T-helper 2 cell treated with Interferon-gamma antibody and Interleukin-4, amounts not matched to agents 5 μg/mL and 100 μg/mL, for 36 hours (primary cell): ENCODE measurements around the gene RBP5.

Source experiments
- DNase-seq: peaks from one replicate; pipeline ENCODE4 v3.0.0; 2021; ENCODE audit warnings: low spot score
- H3K27ac Mint-ChIP-seq: one replicate; pipeline ENCODE4 v1.8.0; 2021; ENCODE audit warnings: mild to moderate bottlenecking, mixed read lengths
- H3K27me3 Mint-ChIP-seq: one replicate; pipeline ENCODE4 v1.8.0; 2021; ENCODE audit warnings: low read depth, mixed read lengths
- H3K36me3 Mint-ChIP-seq: one replicate; pipeline ENCODE4 v1.8.0; 2021; ENCODE audit warnings: low read depth, mixed read lengths
- H3K4me1 Mint-ChIP-seq: one replicate; pipeline ENCODE4 v1.8.0; 2021; ENCODE audit warnings: low read depth, mixed read lengths
- H3K4me3 Mint-ChIP-seq: one replicate; pipeline ENCODE4 v1.8.0; 2022; ENCODE audit warnings: mild to moderate bottlenecking, moderate library complexity, mixed read lengths
- H3K9me3 Mint-ChIP-seq: one replicate; pipeline ENCODE4 v1.8.0; 2021; ENCODE audit warnings: mixed read lengths

Gene RBP5

GRCh38 chr12:7141351-7142005 lies 12.8 kb upstream of the RBP5 start:
- no peak for DNase-seq
- H3K4me1 Mint-ChIP-seq, result peaks cover 8% of the 10 kb centered on the region
- H3K27me3 Mint-ChIP-seq, result no peaks in the 10 kb centered on the region
- no peak overlapping the region for H3K4me3 Mint-ChIP-seq
- no peak overlapping the region for H3K27ac Mint-ChIP-seq
- no peaks in the 10 kb centered on the region for H3K9me3 Mint-ChIP-seq
- peaks cover 73% of the 10 kb centered on the region for H3K36me3 Mint-ChIP-seq

- DNase-seq, result no peak
- peaks cover 78% of the 10 kb centered on the region for H3K36me3 Mint-ChIP-seq
- no peaks in the 10 kb centered on the region for H3K27me3 Mint-ChIP-seq
- H3K4me1 Mint-ChIP-seq, result peaks cover 8% of the 10 kb centered on the region
- H3K27ac Mint-ChIP-seq, result no peak overlapping the region
- H3K4me3 Mint-ChIP-seq, result no peak overlapping the region
- no peaks in the 10 kb centered on the region for H3K9me3 Mint-ChIP-seq
These were observed 10.5 kb upstream of the RBP5 start for GRCh38 chr12:7139200-7139599.

GRCh38 chr12:7137908-7138307 lies 9.2 kb upstream of the RBP5 start:
- Mint-ChIP-seq H3K4me3 (no peak overlapping the region), H3K36me3 (peaks cover 82% of the 10 kb centered on the region), H3K9me3 (no peaks in the 10 kb centered on the region), H3K27ac (no peak overlapping the region), H3K4me1 (peaks cover 10% of the 10 kb centered on the region), H3K27me3 (no peaks in the 10 kb centered on the region)
- DNase-seq, result no peak

GRCh38 chr12:7136676-7137075 lies 8.0 kb upstream of the RBP5 start:
- H3K36me3 Mint-ChIP-seq, result peaks cover 79% of the 10 kb centered on the region

GRCh38 chr12:7136071-7136470 lies 7.4 kb upstream of the RBP5 start:
- no peak for DNase-seq
- Mint-ChIP-seq H3K9me3 (no peaks in the 10 kb centered on the region), H3K27me3 (no peaks in the 10 kb centered on the region), H3K4me1 (peaks cover 22% of the 10 kb centered on the region), H3K36me3 (peaks cover 74% of the 10 kb centered on the region), H3K4me3 (no peak overlapping the region), H3K27ac (no peak overlapping the region)

More at GRCh38 chr12:7136676-7137075, 8.0 kb upstream of the RBP5 start:
- no peaks in the 10 kb centered on the region for H3K9me3 Mint-ChIP-seq
- no peaks in the 10 kb centered on the region for H3K27me3 Mint-ChIP-seq
- DNase-seq, result no peak
- H3K27ac Mint-ChIP-seq, result no peak overlapping the region
- H3K4me1 Mint-ChIP-seq, result peaks cover 18% of the 10 kb centered on the region
- no peak overlapping the region for H3K4me3 Mint-ChIP-seq

GRCh38 chr12:7134396-7135166 lies 5.9 kb upstream of the RBP5 start:
- Mint-ChIP-seq H3K4me1 (peaks cover 27% of the 10 kb centered on the region), H3K36me3 (peaks cover 65% of the 10 kb centered on the region), H3K9me3 (no peaks in the 10 kb centered on the region), H3K27me3 (no peaks in the 10 kb centered on the region), H3K4me3 (no peak overlapping the region), H3K27ac (no peak overlapping the region)
- no peak for DNase-seq

GRCh38 chr12:7131502-7131866 lies 2.8 kb upstream of the RBP5 start:
- H3K4me3 Mint-ChIP-seq, result peak overlapping the region; percentile 96
- H3K27ac Mint-ChIP-seq, result peak overlapping the region; percentile 92
- peak; percentile 52 for DNase-seq

GRCh38 chr12:7130701-7131501 lies 2.2 kb upstream of the RBP5 start:
- Mint-ChIP-seq H3K27me3 (no peaks in the 10 kb centered on the region), H3K36me3 (peaks cover 38% of the 10 kb centered on the region), H3K9me3 (no peaks in the 10 kb centered on the region), H3K4me1 (peaks cover 28% of the 10 kb centered on the region), H3K4me3 (peak overlapping the region; percentile 96), H3K27ac (peak overlapping the region; percentile 92)
- DNase-seq, result peak; percentile 67

More at GRCh38 chr12:7131502-7131866, 2.8 kb upstream of the RBP5 start:
- H3K36me3 Mint-ChIP-seq, result peaks cover 40% of the 10 kb centered on the region
- H3K4me1 Mint-ChIP-seq, result peaks cover 28% of the 10 kb centered on the region
- no peaks in the 10 kb centered on the region for H3K27me3 Mint-ChIP-seq
- H3K9me3 Mint-ChIP-seq, result no peaks in the 10 kb centered on the region

GRCh38 chr12:7129872-7130691 lies 1.4 kb upstream of the RBP5 start, which contains the start of gene CLSTN3:
Gene CLSTN3 (plus strand): TSS chr12:7130371. CDS start chr12:7130649, 278 bp downstream.
- peak; percentile 76 for DNase-seq
- no peaks in the 10 kb centered on the region for H3K9me3 Mint-ChIP-seq
- H3K27ac Mint-ChIP-seq, result peak within 1 kb of the TSS; percentile 92
- peak within 1 kb of the TSS; percentile 96 for H3K4me3 Mint-ChIP-seq
- H3K27me3 Mint-ChIP-seq, result no peaks in the 10 kb centered on the region
- peaks cover 30% of the 10 kb centered on the region for H3K36me3 Mint-ChIP-seq
- peaks cover 28% of the 10 kb centered on the region for H3K4me1 Mint-ChIP-seq

GRCh38 chr12:7129287-7129871 lies 690 bp upstream of the RBP5 start:
- peaks cover 28% of the 10 kb centered on the region for H3K4me1 Mint-ChIP-seq
- no peaks in the 10 kb centered on the region for H3K9me3 Mint-ChIP-seq
- H3K27me3 Mint-ChIP-seq, result no peaks in the 10 kb centered on the region
- peak overlapping the region; percentile 96 for H3K4me3 Mint-ChIP-seq
- H3K36me3 Mint-ChIP-seq, result peaks cover 24% of the 10 kb centered on the region
- no peak for DNase-seq
- H3K27ac Mint-ChIP-seq, result no peak overlapping the region

GRCh38 chr12:7127916-7128626 lies 618 bp downstream of the RBP5 start:
- Mint-ChIP-seq H3K36me3 (peaks cover 14% of the 10 kb centered on the region), H3K9me3 (no peaks in the 10 kb centered on the region), H3K27me3 (no peaks in the 10 kb centered on the region), H3K4me3 (peak overlapping the region; percentile 96), H3K4me1 (peaks cover 27% of the 10 kb centered on the region), H3K27ac (no peak overlapping the region)
- no peak for DNase-seq

GRCh38 chr12:7125632-7126227 lies 3.0 kb downstream of the RBP5 start:
- Mint-ChIP-seq H3K36me3 (peaks cover 7% of the 10 kb centered on the region), H3K9me3 (no peaks in the 10 kb centered on the region), H3K27ac (no peak overlapping the region), H3K4me3 (no peak overlapping the region), H3K27me3 (no peaks in the 10 kb centered on the region), H3K4me1 (peaks cover 4% of the 10 kb centered on the region)
- DNase-seq, result no peak
